K562 (cell line): ENCODE data around the gene ZIC2. TPM values are rescaled to one million over a fixed set of nuclear protein-coding genes. Genes with fewer than 3 reads are reported as not detected.

Experiments used
- ATAC-seq: fragments of 200-7000 bp; cut with Tn5 transposase; 3 replicates; pipeline ENCODE4 v1.9.1; 2020; ENCODE audit warnings: moderate library complexity
- BruUV-seq: library from RNA; stranded (reverse); fragments of 400-500 nt; replicated peaks from 2 replicates; lab custom pipeline; 2021; lab: Mats Ljungman, UMichigan
- CTCF ChIA-PET: fragments of 300-600 bp; formaldehyde crosslinking; extraction: SDS; loops from one replicate; lab custom pipeline; 2021; ENCODE audit warnings: low intra/inter-chr PET ratio; lab: Yijun Ruan, JAX
- POLR2A ChIA-PET: fragments of 300-600, 350-650 bp; sonication (Branson Sonifier 250); formaldehyde crosslinking; extraction: SDS; loops from one replicate; lab custom pipeline; 2021; ENCODE audit warnings: antibody characterized with exemption, inconsistent platforms; lab: Yijun Ruan, JAX
- DNase-seq, 4 experiments: peaks; one replicate each; pipeline versions ENCODE4 v3.0.0 to v3.0.0-alpha.2; 2011 to 2018; ENCODE audit warnings: low spot score in 3 of 4, mixed read lengths in 3 of 4; ENCODE audit errors: extremely low read depth in 1 of 4
- FAIRE-seq: peaks from 2 replicates; lab custom pipeline; 2011; peaks lifted over from hg19 to GRCh38; lab: Jason Lieb, UNC
- H2AFZ ChIP-seq: 2 replicates; pipeline ENCODE4 v1.6.0; 2011; ENCODE audit warnings: low read depth, low read length, control low read depth, inconsistent platforms
- H3K27ac ChIP-seq: fragments of 200-600 bp; 3 replicates; pipeline ENCODE4 v1.8.0; 2011; ENCODE audit warnings: low read depth, mild to moderate bottlenecking, control low read depth, inconsistent platforms, low read length, moderate library complexity, mixed read lengths; ENCODE audit errors: extremely low read depth
- H3K27me3 ChIP-seq, 2 experiments: fragments of 300-600 bp in 1 of 2; 2 replicates in 1 of 2; 3 replicates in 1 of 2; pipeline versions ENCODE4 v1.6.0 to v1.8.0; 2011; ENCODE audit warnings: inconsistent platforms in 2 of 2, low read length in 2 of 2, mild to moderate bottlenecking in 1 of 2, mixed read lengths in 1 of 2, moderate library complexity in 1 of 2; ENCODE audit not compliant: control insufficient read depth in 2 of 2, insufficient read depth in 2 of 2
- H3K36me3 ChIP-seq: fragments of 300-600 bp; 3 replicates; pipeline ENCODE4 v1.8.0; 2011; ENCODE audit warnings: mild to moderate bottlenecking, low read length, inconsistent platforms; ENCODE audit not compliant: control insufficient read depth, insufficient read depth
- H3K4me1 ChIP-seq, 2 experiments: fragments of 200-600 bp in 1 of 2; replicated peaks in 1 of 2; 2 replicates in 1 of 2; 3 replicates in 1 of 2; pipeline versions ENCODE4 v1.5.1 to v1.8.0; 2011; ENCODE audit warnings: inconsistent platforms in 2 of 2, low read length in 2 of 2, mild to moderate bottlenecking in 1 of 2, mixed read lengths in 1 of 2, moderate library complexity in 1 of 2; ENCODE audit not compliant: control insufficient read depth in 2 of 2, insufficient read depth in 2 of 2
- H3K4me2 ChIP-seq: 2 replicates; pipeline ENCODE4 v1.6.1; 2011; ENCODE audit warnings: low read length, control low read depth, inconsistent platforms, mixed read lengths; ENCODE audit not compliant: insufficient read depth
- H3K4me3 ChIP-seq: fragments of 200-600 bp; sonication (generic), shearing (Covaris generic); 2 replicates; pipeline ENCODE4 v1.5.1; 2016; ENCODE audit warnings: control low read depth, inconsistent platforms
- H3K79me2 ChIP-seq: fragments of 200-600 bp; 3 replicates; pipeline ENCODE4 v1.8.0; 2011; ENCODE audit warnings: low read length, inconsistent platforms; ENCODE audit not compliant: control insufficient read depth, insufficient read depth
- H3K9ac ChIP-seq, 2 experiments: 2 replicates each; pipeline versions ENCODE4 v1.6.0 to v1.6.1; 2011; ENCODE audit warnings: low read depth in 2 of 2, low read length in 2 of 2, control low read depth in 1 of 2, inconsistent platforms in 1 of 2, mild to moderate bottlenecking in 1 of 2, mixed read lengths in 1 of 2; ENCODE audit not compliant: insufficient read depth in 1 of 2
- H3K9me1 ChIP-seq: one replicate; pipeline ENCODE4 v1.6.0; 2011; ENCODE audit warnings: inconsistent platforms, mild to moderate bottlenecking, low read length, moderate library complexity; ENCODE audit not compliant: control insufficient read depth, insufficient read depth
- H3K9me3 ChIP-seq: replicated peaks from 2 replicates; pipeline ENCODE4 v1.5.1; 2011; ENCODE audit warnings: low read depth, low read length, inconsistent platforms; ENCODE audit not compliant: control insufficient read depth, insufficient read depth
- H4K20me1 ChIP-seq: replicated peaks from 2 replicates; pipeline ENCODE4 v1.6.1; 2011; ENCODE audit warnings: low read length, inconsistent platforms, mixed read lengths; ENCODE audit not compliant: control insufficient read depth, insufficient read depth
- ASH1L ChIP-seq: fragments of 450-650 bp; IDR thresholded peaks from 2 replicates; pipeline ENCODE4 v1.6.1; 2018; ENCODE audit warnings: borderline replicate concordance, mild to moderate bottlenecking, low read depth; ENCODE audit not compliant: partially characterized antibody
- BRD9 ChIP-seq: fragments of 450-650 bp; IDR thresholded peaks from 2 replicates; pipeline ENCODE4 v1.6.1; 2018; ENCODE audit warnings: low read depth; ENCODE audit not compliant: partially characterized antibody
- CBX2 ChIP-seq: fragments of 200-600 bp; sonication (generic); IDR thresholded peaks from one replicate; pipeline ENCODE4 v1.6.1; 2012; ENCODE audit warnings: mild to moderate bottlenecking, low read length, inconsistent platforms; ENCODE audit not compliant: insufficient read depth, poor library complexity, severe bottlenecking
- DLX4 ChIP-seq: fragments of 250-450 bp; sonication (Bioruptor Pico); IDR thresholded peaks from 2 replicates; pipeline ENCODE4 v1.6.1; 2021; ENCODE audit warnings: mild to moderate bottlenecking
- GMEB1 ChIP-seq: fragments of 250-450 bp; sonication (Bioruptor Pico); IDR thresholded peaks from 2 replicates; pipeline ENCODE4 v1.4.0; 2020; ENCODE audit warnings: mild to moderate bottlenecking
- PHB ChIP-seq: fragments of 250-450 bp; sonication (Bioruptor Pico); IDR thresholded peaks from 2 replicates; pipeline ENCODE4 v1.5.0; 2021
- RCOR1 ChIP-seq, 2 experiments: IDR thresholded peaks; 2 replicates each; pipeline ENCODE4 v1.6.1; 2012; ENCODE audit warnings: low read depth in 2 of 2, low read length in 2 of 2, borderline replicate concordance in 1 of 2, improper control_type of control experiment in 1 of 2
- TFE3 ChIP-seq: fragments of 450-650 bp; formaldehyde crosslinking; IDR thresholded peaks from 2 replicates; pipeline ENCODE4 v1.4.0; 2020; ENCODE audit warnings: mild to moderate bottlenecking, mixed read lengths
- ZNF408 ChIP-seq: fragments of 250-450 bp; sonication (Bioruptor Pico); IDR thresholded peaks from 2 replicates; pipeline ENCODE4 v1.4.0; 2020; ENCODE audit warnings: low read depth, mild to moderate bottlenecking, moderate library complexity
- WGBS: fragments of 100-300 bp; shearing (Covaris generic); methylation state at CpG from one replicate; pipeline ENCODE4 v1.1.6; 2016; ENCODE audit warnings: low coverage, mixed read lengths; ENCODE audit not compliant: insufficient coverage; ENCODE audit errors: missing lambda C conversion rate; 5-methylcytosine and 5-hydroxymethylcytosine counted together
- in situ Hi-C: fragments of 300-500 bp; cut with MboI; formaldehyde crosslinking; loops from 4 replicates; pipeline ENCODE4 v1.15.0; 2018; ENCODE audit warnings: inconsistent platforms, mixed read lengths
- intact Hi-C: fragments of 100-400 bp; cut with micrococcal nuclease; formaldehyde crosslinking; loops from 2 replicates; pipeline ENCODE4 v1.14.2; 2022
- polyA plus RNA-seq, 8 experiments: library from polyadenylated mRNA; depleted of rRNA in 4 of 8; stranded (reverse) in 5 of 8; unstranded in 3 of 8; fragments of >200 nt; fragmentation: Nextera tagmentation in 2 of 8; fragmentation: Illumina TruSeq in 1 of 8; extraction: Ambion mirVana in 2 of 8; extraction: Trizol in 1 of 8; gene quantifications; 2 replicates each; pipeline versions ENCODE4 v1.2.1 to v1.2.3, GENCODE V29; 2011 to 2014; ENCODE audit warnings: inconsistent platforms in 1 of 8, missing spikeins in 1 of 8
- total RNA-seq, 7 experiments: library from RNA; depleted of rRNA in 6 of 7; stranded (reverse); fragments of >200 nt in 6 of 7; fragmentation: Illumina TruSeq in 2 of 7; extraction: Trizol in 2 of 7; gene quantifications; 2 replicates each; pipeline versions ENCODE4 v1.2.1 to v1.2.3, GENCODE V29; 2011 to 2021; ENCODE audit warnings: low replicate concordance in 1 of 7
- TF ChIP-seq, protein P1 (sequence below), 2 experiments: fragments of 450-650 bp; IDR thresholded peaks; 2 replicates each; pipeline ENCODE4 v1.6.1; 2016; ENCODE audit warnings: mild to moderate bottlenecking in 2 of 2, borderline replicate concordance in 1 of 2, low read depth in 1 of 2, moderate library complexity in 1 of 2

Gene ZIC2
- total and polyA plus RNA-seq, 9 of the 15 experiments (the other 6 are each of a cell fraction or from before 2014, with no cell fraction given), result 1.8 to 18.0 (median 4.5) TPM

GRCh38 chr13:99959127-99959539 lies 22.5 kb upstream of the ZIC2 start:
- FAIRE-seq (no peak), DNase-seq (no peak), ATAC-seq (no peak)
- peaks cover 22 to 42% of the 10 kb centered on the region in 2 experiments; a peak in 4 of 5 replicates for H3K27me3 ChIP-seq
- WGBS, result 29% methylated on average over 10 of the region's 10 CpGs
- no peaks in the 10 kb centered on the region for H3K9me1 ChIP-seq
- no peaks in the 10 kb centered on the region for H3K36me3 ChIP-seq
- no peaks in the 10 kb centered on the region for H4K20me1 ChIP-seq
- no peaks in the 10 kb centered on the region for H3K9me3 ChIP-seq
- ChIA-PET POLR2A (no interaction called here), CTCF (no interaction called here)
- intact Hi-C loops, result no loop called here
- peaks cover 0 to 16% of the 10 kb centered on the region in 2 experiments; a peak in 2 of 5 replicates for H3K4me1 ChIP-seq
- no TSS peak for BruUV-seq
- no peak overlapping the region for H3K27ac ChIP-seq
- in situ Hi-C loops, result no loop called here
- no peaks in the 10 kb centered on the region for H3K79me2 ChIP-seq
- H3K4me3 ChIP-seq, result no peak overlapping the region
- no peak overlapping the region for H2AFZ ChIP-seq
- no peak overlapping the region for H3K9ac ChIP-seq
- H3K4me2 ChIP-seq, result no peak overlapping the region
- TF ChIP-seq DLX4 (CRISPR knock-in tag), result no peak
- TF ChIP-seq PHB, result no peak
- no peak for TF ChIP-seq ZNF408 (CRISPR knock-in tag)
- no peak for TF ChIP-seq TFE3 (CRISPR knock-in tag)
- TF ChIP-seq, protein P1, sequence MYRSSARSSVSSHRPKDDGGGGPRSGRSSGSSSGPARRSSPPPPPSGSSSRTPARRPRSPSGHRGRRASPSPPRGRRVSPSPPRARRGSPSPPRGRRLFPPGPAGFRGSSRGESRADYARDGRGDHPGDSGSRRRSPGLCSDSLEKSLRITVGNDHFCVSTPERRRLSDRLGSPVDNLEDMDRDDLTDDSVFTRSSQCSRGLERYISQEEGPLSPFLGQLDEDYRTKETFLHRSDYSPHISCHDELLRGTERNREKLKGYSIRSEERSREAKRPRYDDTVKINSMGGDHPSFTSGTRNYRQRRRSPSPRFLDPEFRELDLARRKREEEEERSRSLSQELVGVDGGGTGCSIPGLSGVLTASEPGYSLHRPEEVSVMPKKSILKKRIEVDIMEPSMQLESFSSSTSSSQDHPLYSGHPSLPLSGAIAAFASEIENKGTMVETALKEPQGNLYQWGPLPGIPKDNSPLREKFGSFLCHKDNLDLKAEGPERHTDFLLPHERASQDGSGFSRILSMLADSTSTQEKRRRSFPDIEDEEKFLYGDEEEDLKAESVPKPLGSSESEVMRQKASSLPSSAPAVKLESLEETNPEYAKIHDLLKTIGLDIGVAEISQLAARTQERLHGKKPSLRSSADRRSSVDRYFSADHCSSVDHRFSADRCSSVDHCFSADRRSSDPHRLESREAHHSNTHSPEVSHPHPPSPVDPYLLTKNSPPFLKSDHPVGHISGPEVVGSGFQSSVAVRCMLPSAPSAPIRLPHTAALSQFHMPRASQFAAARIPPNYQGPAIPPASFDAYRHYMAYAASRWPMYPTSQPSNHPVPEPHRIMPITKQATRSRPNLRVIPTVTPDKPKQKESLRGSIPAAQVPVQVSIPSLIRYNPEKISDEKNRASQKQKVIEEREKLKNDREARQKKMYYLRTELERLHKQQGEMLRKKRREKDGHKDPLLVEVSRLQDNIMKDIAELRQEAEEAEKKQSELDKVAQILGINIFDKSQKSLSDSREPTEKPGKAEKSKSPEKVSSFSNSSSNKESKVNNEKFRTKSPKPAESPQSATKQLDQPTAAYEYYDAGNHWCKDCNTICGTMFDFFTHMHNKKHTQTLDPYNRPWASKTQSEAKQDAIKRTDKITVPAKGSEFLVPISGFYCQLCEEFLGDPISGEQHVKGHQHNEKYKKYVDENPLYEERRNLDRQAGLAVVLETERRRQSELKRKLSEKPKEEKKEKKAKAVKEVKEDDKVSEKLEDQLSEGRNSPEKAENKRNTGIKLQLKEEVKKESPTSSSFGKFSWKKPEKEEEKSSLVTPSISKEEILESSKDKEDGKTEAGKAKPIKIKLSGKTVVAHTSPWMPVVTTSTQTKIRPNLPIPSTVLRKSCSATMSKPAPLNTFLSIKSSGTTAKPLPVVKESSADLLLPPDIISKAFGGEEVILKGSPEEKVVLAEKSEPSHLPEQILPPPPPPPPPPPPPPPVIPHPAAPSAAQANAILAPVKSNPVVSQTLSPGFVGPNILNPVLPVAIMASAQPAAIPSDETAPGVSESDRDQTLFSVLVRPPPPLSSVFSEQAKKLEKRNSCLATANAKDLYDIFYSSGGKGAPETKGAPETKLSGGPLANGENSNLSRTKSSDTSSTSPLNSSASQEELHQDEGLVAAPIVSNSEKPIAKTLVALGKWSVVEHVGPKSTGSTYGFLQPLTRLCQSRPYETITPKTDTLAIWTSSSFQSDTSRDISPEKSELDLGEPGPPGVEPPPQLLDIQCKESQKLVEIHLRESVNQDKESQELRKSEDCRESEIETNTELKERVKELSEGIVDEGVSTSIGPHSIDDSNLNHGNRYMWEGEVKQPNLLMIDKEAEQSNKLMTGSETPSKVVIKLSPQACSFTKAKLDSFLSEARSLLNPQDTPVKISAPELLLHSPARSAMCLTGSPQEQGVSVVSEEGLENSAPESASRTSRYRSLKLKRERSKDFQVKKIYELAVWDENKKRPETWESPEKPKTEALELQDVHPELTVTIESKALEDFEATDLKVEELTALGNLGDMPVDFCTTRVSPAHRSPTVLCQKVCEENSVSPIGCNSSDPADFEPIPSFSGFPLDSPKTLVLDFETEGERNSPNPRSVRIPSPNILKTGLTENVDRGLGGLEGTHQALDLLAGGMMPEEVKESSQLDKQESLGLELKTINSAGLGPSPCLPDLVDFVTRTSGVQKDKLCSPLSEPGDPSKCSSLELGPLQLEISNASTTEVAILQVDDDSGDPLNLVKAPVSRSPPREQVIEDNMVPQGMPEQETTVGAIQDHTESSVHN (IDR thresholded peaks at IDR 0.05; ENCODE audit: borderline replicate concordance in 1 of 2, low read depth in 1 of 2), result no peak
- TF ChIP-seq RCOR1 (IDR thresholded peaks at IDR 0.05; ENCODE audit: borderline replicate concordance in 1 of 2, low read depth in 2 of 2, low read length in 2 of 2), result no peak
- TF ChIP-seq BRD9, result no peak
- no peak for TF ChIP-seq ASH1L
- TF ChIP-seq CBX2, result no peak
- no peak for TF ChIP-seq GMEB1 (CRISPR knock-in tag)
